PC-3 (cell line): ENCODE results near the gene TRIM43B.
"Not testable (repeated sequence)": the region's sequence is repeated elsewhere in the genome, so short reads cannot be mapped to it uniquely, and the experiment has no call there.

Experiments
- EZH2 ChIP-seq: fragments of 300-600 bp; sonication (generic); IDR thresholded peaks from one replicate; pipeline ENCODE4 v1.6.1; 2017; ENCODE audit warnings: antibody characterized with exemption, mild to moderate bottlenecking, low read length; ENCODE audit not compliant: unreplicated experiment
- EZH2phosphoT487 ChIP-seq: fragments of 300-600 bp; sonication (generic); IDR thresholded peaks from 2 replicates; pipeline ENCODE4 v1.6.1; 2018; ENCODE audit warnings: mild to moderate bottlenecking, antibody characterized with exemption, low read length, borderline replicate concordance
- TF ChIP-seq, protein P1 (sequence below): fragments of 300-600 bp; sonication (generic); conservative IDR thresholded peaks from 2 replicates; pipeline ENCODE4 v1.5.1; 2017; ENCODE audit warnings: antibody characterized with exemption, low read depth, mild to moderate bottlenecking, low read length

GRCh38 chr2:95433373-95433772, 51.2 kb downstream of the TRIM43B start:
- TF ChIP-seq, protein P1, sequence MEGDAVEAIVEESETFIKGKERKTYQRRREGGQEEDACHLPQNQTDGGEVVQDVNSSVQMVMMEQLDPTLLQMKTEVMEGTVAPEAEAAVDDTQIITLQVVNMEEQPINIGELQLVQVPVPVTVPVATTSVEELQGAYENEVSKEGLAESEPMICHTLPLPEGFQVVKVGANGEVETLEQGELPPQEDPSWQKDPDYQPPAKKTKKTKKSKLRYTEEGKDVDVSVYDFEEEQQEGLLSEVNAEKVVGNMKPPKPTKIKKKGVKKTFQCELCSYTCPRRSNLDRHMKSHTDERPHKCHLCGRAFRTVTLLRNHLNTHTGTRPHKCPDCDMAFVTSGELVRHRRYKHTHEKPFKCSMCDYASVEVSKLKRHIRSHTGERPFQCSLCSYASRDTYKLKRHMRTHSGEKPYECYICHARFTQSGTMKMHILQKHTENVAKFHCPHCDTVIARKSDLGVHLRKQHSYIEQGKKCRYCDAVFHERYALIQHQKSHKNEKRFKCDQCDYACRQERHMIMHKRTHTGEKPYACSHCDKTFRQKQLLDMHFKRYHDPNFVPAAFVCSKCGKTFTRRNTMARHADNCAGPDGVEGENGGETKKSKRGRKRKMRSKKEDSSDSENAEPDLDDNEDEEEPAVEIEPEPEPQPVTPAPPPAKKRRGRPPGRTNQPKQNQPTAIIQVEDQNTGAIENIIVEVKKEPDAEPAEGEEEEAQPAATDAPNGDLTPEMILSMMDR = not testable (repeated sequence)
- not testable (repeated sequence) for TF ChIP-seq EZH2, EZH2phosphoT487
